Prostate gland (tissue), 2 donors: ENCODE results near the gene HTR3D.

Experiments used
- CTCF ChIP-seq, 4 experiments: fragments of 200-600 bp in 2 of 4; fragments of 450-650 bp in 2 of 4; sonication (generic) in 2 of 4; IDR thresholded peaks; 1 replicate in 3 of 4; 2 replicates in 1 of 4; pipeline ENCODE4 v1.5.1; 2016 to 2019; ENCODE audit warnings: antibody characterized with exemption in 4 of 4, mild to moderate bottlenecking in 2 of 4, moderate library complexity in 2 of 4
- POLR2A ChIP-seq: fragments of 450-650 bp; IDR thresholded peaks from one replicate; pipeline ENCODE4 v1.6.1; 2016; ENCODE audit warnings: antibody characterized with exemption, mild to moderate bottlenecking
- POLR2AphosphoS5 ChIP-seq: sonication (generic); formaldehyde crosslinking; IDR thresholded peaks from one replicate; pipeline ENCODE4 v1.6.1; 2017; ENCODE audit warnings: antibody characterized with exemption

GRCh38 chr3:184082034-184082433 lies 50.5 kb downstream of the HTR3D start:
- TF ChIP-seq CTCF (IDR thresholded peaks at IDR 0.05), result no peak
- no peak for TF ChIP-seq POLR2A
- TF ChIP-seq POLR2AphosphoS5, result no peak
